ENCODE results near the gene MYB.

Gene MYB

GRCh38 chr6:135254471-135254870, 73.4 kb downstream of the MYB start:
- DNase-seq = no peak

GRCh38 chr6:135256866-135257265, 75.8 kb downstream of the MYB start:
- DNase-seq = no peak

GRCh38 chr6:135257631-135258405, 76.7 kb downstream of the MYB start:
- DNase-seq = no peak

GRCh38 chr6:135258970-135259369, 77.9 kb downstream of the MYB start:
- no peak for DNase-seq

- DNase-seq = no peak
Measured at GRCh38 chr6:135260612-135261011, 79.5 kb downstream of the MYB start.

- DNase-seq = no peak
Measured at GRCh38 chr6:135261872-135262725, 81.0 kb downstream of the MYB start.

- DNase-seq = no peak
Measured at GRCh38 chr6:135265278-135265677, 84.2 kb downstream of the MYB start.

- no peak for DNase-seq
Measured at GRCh38 chr6:135266675-135267074, 85.6 kb downstream of the MYB start.

- no peak for DNase-seq
Measured at GRCh38 chr6:135267085-135267484, 86.0 kb downstream of the MYB start.

GRCh38 chr6:135268263-135268662, 87.2 kb downstream of the MYB start:
- DNase-seq = no peak

GRCh38 chr6:135268740-135269139, 87.6 kb downstream of the MYB start:
- DNase-seq = no peak
